HG03442 (cell line): Measurements from ENCODE around the gene TAL2.
"Not testable (repeated sequence)": the region's sequence is repeated elsewhere in the genome, so short reads cannot be mapped to it uniquely, and the experiment has no call there.

Experiments used
- ATAC-seq: cut with Tn5 transposase; IDR thresholded peaks from one replicate; pipeline ENCODE4 v1.9.1; 2021; ENCODE audit warnings: mild to moderate bottlenecking, moderate library complexity; ENCODE audit not compliant: unreplicated experiment

TAL2 gene

DNA sequence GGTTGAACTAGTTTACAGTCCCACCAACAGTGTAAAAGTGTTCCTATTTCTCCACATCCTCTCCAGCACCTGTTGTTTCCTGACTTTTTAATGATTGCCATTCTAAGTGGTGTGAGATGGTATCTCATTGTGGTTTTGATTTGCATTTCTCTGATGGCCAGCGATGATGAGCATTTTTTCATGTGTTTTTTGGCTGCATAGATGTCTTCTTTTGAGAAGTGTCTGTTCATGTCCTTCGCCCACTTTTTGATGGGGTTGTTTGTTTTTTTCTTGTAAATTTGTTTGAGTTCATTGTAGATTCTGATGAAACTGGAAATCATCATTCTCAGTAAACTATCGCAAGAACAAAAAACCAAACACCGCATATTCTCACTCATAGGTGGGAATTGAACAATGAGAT is 41.4 kb downstream of the TAL2 start:
- ATAC-seq = not testable (repeated sequence)

DNA sequence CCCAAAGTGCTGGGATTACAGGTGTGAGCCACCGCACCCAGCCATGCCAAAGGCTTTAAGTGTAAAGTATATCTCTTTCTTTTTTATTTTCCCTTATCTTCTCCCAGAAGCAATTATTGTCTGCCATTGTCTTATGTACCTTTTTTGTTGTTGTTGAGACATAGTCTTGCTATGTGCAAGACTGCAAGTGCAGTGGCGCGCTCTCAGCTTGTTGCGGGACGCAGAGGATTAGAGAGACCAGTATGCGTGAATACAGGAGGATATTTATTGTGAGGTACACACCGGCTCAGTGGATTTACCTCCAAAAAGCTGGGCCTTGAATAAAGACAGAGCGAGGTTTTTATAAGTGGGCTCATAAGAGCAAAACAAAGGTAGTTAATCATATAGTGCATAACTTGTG is 43.9 kb downstream of the TAL2 start:
- no peak for ATAC-seq

DNA sequence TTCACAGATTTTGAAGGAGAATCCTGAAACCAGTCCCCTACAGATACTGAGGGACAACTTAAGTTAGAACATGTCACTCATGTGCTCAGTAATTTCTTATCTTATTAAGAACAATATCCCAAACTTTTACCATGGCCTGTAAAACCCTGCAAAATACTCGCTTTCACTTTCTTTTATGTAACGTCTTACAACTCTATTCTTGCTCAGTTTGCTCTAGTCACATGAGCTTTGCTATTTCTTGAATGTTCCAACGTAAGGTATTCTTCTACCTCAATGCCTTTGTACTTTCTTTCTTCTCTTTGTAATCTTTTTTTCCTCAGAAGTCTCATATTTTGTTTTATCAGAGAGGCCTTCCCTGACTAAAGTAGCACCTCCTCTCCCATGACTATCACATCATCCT is 46.1 kb downstream of the TAL2 start:
- ATAC-seq = peak; percentile 66

DNA sequence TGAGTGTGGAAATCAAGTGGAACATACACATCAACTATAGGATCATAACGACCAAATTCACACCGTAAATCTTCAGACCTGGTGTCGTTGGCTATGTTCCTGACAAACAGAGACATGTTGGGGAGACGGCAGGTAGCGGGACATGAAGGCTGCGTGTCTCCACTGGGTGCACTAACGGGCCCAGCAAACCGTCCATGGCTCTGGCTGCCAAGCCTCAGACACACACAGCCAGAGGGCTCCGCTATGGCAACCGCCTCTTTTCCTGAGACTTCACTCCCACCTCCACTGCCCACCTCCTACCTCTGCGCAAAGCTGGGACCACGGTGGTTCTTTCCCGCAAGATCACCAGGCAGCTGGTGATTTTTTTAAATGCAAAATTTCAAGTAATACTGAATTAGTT is 48.4 kb downstream of the TAL2 start:
- ATAC-seq = no peak

DNA sequence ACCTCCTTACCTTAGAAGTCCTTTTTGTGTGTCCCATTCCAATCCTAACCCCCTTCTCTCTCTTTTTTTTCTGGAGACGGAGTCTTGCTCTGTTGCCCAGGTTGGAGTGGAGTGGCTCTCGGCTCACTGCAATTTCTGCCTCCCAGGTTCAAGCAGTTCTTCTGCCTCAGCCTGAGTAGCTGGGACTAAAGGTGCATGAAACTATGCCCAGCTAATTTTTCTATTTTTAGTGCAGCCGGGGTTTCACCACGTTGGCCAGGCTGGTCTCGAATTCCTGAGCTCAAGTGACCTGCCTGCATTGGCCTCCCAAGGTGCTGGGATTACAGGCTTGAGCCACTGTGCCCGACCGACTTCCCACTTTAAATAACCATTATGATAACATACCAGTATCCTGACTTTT is 49.6 kb downstream of the TAL2 start:
- no peak for ATAC-seq

DNA sequence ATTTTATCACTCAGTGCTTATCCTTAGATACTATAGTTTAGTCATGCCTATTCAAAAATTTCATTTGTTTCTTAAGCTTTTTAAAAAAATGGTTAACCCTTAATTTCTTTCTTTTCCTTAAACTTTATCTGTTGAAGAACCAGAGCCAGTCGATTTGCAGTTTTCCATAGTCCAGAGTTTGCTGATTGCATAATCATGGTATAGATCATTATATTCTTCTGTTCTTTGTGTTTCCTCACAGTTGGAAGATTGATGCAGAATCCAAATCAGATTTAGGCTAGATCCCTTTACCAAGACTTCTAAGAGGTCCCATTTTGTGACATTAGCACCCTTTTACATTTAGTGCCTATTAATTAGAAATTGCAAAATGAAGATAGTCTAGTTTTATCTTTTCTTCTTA is 50.0 kb downstream of the TAL2 start:
- no peak for ATAC-seq
